Measurements from ENCODE around the gene DAP3. TPM values are rescaled to one million over a fixed set of nuclear protein-coding genes. Genes with fewer than 3 reads are reported as not detected.

DAP3 gene
- total RNA-seq, 1 experiment from 2014 or later: 148 TPM

DNA sequence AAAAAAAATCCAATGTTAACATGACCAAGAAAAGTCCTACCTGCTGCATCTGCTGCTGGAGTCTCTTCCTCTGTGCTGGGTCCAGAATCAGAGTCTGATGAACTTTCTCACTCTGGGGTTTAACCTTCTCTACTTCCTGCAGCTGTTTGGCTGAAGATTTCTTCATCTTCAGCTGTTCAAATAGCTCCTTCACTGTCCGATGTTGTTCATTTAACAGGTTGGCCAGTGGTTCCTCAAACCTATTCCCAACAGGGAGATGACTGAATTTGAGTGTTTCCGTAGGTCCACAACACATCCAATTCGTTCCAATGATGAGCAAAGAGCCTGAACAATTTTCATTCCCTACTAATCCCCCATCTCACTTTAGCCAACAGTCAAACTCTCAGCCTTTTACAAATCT, 88.7 kb downstream of the DAP3 start (continued):
- TF ChIP-seq FOSL1 (IDR thresholded peaks at IDR 0.05; ENCODE audit: low read depth): no peak

Other genes with a start within 250 kb of the DAP3 start
- 30.5 TPM for gene ASH1L, start 126.3 kb upstream of the DAP3 start, total RNA-seq (2021; ENCODE audit: unreplicated experiment)
- gene MSTO1, start 78.9 kb upstream of the DAP3 start, total RNA-seq (2021; ENCODE audit: unreplicated experiment): 56.4 TPM
- 40.3 TPM for gene YY1AP1, start 317 bp upstream of the DAP3 start, total RNA-seq (2021; ENCODE audit: unreplicated experiment)
- gene GON4L, start 168.1 kb downstream of the DAP3 start, total RNA-seq (2021; ENCODE audit: unreplicated experiment): 40.8 TPM
- gene SYT11, start 170.5 kb downstream of the DAP3 start, total RNA-seq (2021; ENCODE audit: unreplicated experiment): 0.17 TPM
- 10.2 TPM for gene RIT1, start 222.3 kb downstream of the DAP3 start, total RNA-seq (2021; ENCODE audit: unreplicated experiment)
- gene KHDC4, start 245.3 kb downstream of the DAP3 start, total RNA-seq (2021; ENCODE audit: unreplicated experiment): 60.7 TPM

All from HCT116 (cell line).